Endothelial cell of umbilical vein (primary cell): Measurements from ENCODE around the gene CLEC4E.

ENCODE experiments used
- EZH2 ChIP-seq: IDR thresholded peaks from 2 replicates; pipeline ENCODE4 v1.6.1; 2012; ENCODE audit warnings: borderline replicate concordance, low read depth, mild to moderate bottlenecking, moderate library complexity, low read length, inconsistent platforms; ENCODE audit not compliant: severe bottlenecking
- FOS ChIP-seq: IDR thresholded peaks from 2 replicates; pipeline ENCODE4 v1.6.1; 2011; ENCODE audit warnings: mild to moderate bottlenecking, low read length, moderate library complexity, borderline replicate concordance; ENCODE audit not compliant: insufficient read depth
- GATA2 ChIP-seq: IDR thresholded peaks from 2 replicates; pipeline ENCODE4 v1.7.0; 2011; ENCODE audit warnings: low read depth, mild to moderate bottlenecking, moderate library complexity, mixed read lengths, low read length; ENCODE audit not compliant: insufficient read length, insufficient read depth
- JUN ChIP-seq: IDR thresholded peaks from 2 replicates; pipeline ENCODE4 v1.6.1; 2011; ENCODE audit warnings: borderline replicate concordance, low read depth; ENCODE audit not compliant: insufficient read length, insufficient read depth
- MAX ChIP-seq: IDR thresholded peaks from 2 replicates; pipeline ENCODE4 v1.6.1; 2011; ENCODE audit not compliant: insufficient read depth, insufficient read length
- MYC ChIP-seq: IDR thresholded peaks from one replicate; pipeline ENCODE4 v1.6.1; 2011; ENCODE audit warnings: mild to moderate bottlenecking, low read depth, low read length
- POLR2A ChIP-seq: IDR thresholded peaks from 2 replicates; pipeline ENCODE4 v1.6.1; 2012; ENCODE audit warnings: low read depth, mild to moderate bottlenecking, control low read depth, low read length
- POLR2AphosphoS5 ChIP-seq: IDR thresholded peaks from 2 replicates; pipeline ENCODE4 v1.6.1; 2012; ENCODE audit warnings: low read depth, mild to moderate bottlenecking, control low read depth, low read length, moderate library complexity; ENCODE audit not compliant: insufficient read depth
- TF ChIP-seq, protein P1 (sequence below), 2 donors: IDR thresholded peaks; 1 replicate in 1 of 2; 2 replicates in 1 of 2; pipeline ENCODE4 v1.5.1; 2011; ENCODE audit warnings: low read length in 2 of 2, mild to moderate bottlenecking in 2 of 2, moderate library complexity in 2 of 2, control low read depth in 1 of 2, inconsistent platforms in 1 of 2, low read depth in 1 of 2; ENCODE audit not compliant: insufficient read depth in 1 of 2; ENCODE audit errors: extremely low read depth in 1 of 2

DNA sequence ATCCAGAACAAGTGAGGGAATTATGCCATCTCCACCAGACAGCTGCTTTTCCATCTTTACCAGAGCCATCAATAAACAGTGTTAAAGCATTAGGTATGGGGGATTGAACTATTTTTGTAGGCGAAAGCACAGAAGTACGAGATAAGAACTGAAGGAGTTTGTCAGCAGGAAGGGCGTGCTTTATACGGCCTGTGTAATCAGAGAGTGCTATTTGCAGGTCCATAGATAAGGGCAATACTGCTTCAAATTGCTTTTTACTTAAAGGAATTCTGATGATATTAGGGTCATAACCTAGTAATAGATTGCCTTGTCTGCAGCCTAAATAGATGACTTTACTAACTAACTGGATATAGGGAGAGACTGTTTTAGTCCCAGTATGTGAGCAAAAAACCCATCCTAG is 20.3 kb upstream of the CLEC4E start:
- TF ChIP-seq, protein P1, sequence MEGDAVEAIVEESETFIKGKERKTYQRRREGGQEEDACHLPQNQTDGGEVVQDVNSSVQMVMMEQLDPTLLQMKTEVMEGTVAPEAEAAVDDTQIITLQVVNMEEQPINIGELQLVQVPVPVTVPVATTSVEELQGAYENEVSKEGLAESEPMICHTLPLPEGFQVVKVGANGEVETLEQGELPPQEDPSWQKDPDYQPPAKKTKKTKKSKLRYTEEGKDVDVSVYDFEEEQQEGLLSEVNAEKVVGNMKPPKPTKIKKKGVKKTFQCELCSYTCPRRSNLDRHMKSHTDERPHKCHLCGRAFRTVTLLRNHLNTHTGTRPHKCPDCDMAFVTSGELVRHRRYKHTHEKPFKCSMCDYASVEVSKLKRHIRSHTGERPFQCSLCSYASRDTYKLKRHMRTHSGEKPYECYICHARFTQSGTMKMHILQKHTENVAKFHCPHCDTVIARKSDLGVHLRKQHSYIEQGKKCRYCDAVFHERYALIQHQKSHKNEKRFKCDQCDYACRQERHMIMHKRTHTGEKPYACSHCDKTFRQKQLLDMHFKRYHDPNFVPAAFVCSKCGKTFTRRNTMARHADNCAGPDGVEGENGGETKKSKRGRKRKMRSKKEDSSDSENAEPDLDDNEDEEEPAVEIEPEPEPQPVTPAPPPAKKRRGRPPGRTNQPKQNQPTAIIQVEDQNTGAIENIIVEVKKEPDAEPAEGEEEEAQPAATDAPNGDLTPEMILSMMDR (IDR thresholded peaks at IDR 0.05; ENCODE audit: extremely low read depth in 1 of 2, insufficient read depth in 1 of 2, low read depth in 1 of 2, low read length in 2 of 2) = no peak
- TF ChIP-seq POLR2AphosphoS5 = no peak
- no peak for TF ChIP-seq POLR2A
- TF ChIP-seq MAX = no peak
- TF ChIP-seq MYC = no peak
- TF ChIP-seq EZH2 = no peak
- TF ChIP-seq JUN = no peak
- TF ChIP-seq GATA2 = no peak
- no peak for TF ChIP-seq FOS
